ENCODE measurements around the gene ARHGAP21.

ARHGAP21 gene

DNA sequence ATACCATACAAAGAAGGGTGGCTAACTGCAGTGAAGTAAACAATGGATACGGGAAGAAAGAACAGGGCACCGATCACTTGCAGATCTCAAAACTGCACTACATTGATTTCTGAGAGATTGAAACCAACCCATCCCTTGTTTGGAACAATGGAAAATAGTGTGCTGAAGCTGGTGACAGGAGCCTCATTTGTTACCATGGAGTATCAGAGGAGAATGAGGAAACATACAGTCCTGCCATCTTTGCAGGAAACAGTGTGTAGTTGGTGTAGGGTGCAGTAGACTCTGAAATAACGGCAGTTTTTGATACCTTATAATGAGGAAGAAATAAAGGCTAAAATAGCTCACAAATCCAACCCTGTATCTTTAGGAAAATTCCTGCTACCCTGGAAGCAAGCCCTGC lies 118.5 kb downstream of the ARHGAP21 start:
- POLR2A ChIA-PET (ENCODE audit: low non-redundant PET), result no interaction called here
- CTCF ChIA-PET, result no interaction called here
- TF ChIP-seq, protein P1, sequence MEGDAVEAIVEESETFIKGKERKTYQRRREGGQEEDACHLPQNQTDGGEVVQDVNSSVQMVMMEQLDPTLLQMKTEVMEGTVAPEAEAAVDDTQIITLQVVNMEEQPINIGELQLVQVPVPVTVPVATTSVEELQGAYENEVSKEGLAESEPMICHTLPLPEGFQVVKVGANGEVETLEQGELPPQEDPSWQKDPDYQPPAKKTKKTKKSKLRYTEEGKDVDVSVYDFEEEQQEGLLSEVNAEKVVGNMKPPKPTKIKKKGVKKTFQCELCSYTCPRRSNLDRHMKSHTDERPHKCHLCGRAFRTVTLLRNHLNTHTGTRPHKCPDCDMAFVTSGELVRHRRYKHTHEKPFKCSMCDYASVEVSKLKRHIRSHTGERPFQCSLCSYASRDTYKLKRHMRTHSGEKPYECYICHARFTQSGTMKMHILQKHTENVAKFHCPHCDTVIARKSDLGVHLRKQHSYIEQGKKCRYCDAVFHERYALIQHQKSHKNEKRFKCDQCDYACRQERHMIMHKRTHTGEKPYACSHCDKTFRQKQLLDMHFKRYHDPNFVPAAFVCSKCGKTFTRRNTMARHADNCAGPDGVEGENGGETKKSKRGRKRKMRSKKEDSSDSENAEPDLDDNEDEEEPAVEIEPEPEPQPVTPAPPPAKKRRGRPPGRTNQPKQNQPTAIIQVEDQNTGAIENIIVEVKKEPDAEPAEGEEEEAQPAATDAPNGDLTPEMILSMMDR (conservative IDR thresholded peaks at IDR 0.05; ENCODE audit: low read depth), result no peak
- H3K27ac ChIP-seq, result no peak overlapping the region
- DNase-seq (ENCODE audit: low spot score), result no peak

DNA sequence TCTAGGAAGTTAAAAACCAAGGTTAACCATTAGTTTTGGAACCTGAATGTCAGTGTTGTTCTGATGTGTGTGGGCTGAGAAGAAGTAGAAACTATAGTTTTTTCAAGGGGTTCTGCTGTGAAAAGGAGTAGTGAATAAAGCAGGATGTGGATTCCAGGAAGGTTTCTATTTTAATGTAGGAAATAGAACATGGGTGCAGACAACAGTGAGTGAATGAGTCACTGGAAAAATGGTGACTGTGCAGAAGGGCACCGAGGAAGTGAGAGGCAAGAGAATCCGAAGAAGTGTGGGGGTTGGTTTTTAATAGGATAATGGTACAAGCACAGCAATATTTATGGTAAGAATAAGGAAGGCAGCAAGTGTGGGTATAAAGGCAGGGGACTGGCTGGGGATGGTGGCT lies 120.4 kb downstream of the ARHGAP21 start:
- H3K27ac ChIP-seq, result no peak overlapping the region
- ChIA-PET CTCF (no interaction called here), POLR2A (ENCODE audit: low non-redundant PET) (no interaction called here)
- TF ChIP-seq, protein P1 (conservative IDR thresholded peaks at IDR 0.05; ENCODE audit: low read depth), result no peak
- peak; percentile 10 for DNase-seq (ENCODE audit: low spot score)

DNA sequence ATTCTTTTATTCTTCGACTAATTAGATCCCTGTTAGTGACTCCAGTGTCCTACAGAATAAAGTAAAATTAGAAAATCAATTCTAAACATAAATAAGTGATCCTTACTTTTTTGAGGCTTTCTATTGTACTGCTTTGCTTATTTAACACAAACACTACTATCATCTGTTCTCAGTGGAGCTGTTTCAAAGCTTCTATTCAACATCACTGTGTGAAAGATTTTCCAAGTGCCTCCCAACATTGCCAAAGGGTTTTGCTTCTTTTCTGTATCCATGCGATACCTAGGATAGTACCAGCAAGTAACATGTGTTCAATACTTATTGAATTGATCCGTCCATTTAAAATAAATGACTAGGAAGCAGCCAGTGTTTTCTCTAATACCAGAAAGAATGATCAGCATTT lies 125.7 kb downstream of the ARHGAP21 start:
- DNase-seq (ENCODE audit: low spot score), result no peak
- ChIA-PET CTCF (interaction anchor here (0.6 kb wide), 1 partner anchor 392 kb away, joined by 3 read pairs; no protein-coding TSS in a partner anchor), POLR2A (ENCODE audit: low non-redundant PET) (no interaction called here)
- no peak overlapping the region for H3K27ac ChIP-seq
- TF ChIP-seq, protein P1 (conservative IDR thresholded peaks at IDR 0.05; ENCODE audit: low read depth), result no peak

DNA sequence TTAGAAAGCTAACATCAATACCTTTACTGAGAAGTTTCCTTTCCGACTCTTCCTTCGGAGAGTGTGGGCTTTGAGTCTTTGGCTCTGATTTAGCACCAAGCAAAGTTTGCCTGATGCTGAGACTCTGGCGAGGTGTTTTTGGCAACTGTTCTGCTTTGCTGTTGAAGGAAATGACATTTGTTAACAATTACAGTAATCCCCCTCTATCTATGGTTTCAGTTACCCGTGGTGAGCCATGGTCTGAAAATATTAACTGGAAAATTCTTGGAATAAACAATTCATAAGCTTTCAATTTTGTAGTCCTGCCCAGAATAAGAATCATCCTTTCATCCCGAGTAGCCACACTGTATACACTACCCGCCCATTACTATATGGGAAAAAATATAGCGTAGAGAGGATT lies 126.3 kb downstream of the ARHGAP21 start:
- ChIA-PET CTCF (no interaction called here), POLR2A (ENCODE audit: low non-redundant PET) (no interaction called here)
- no peak for DNase-seq (ENCODE audit: low spot score)
- TF ChIP-seq, protein P1 (conservative IDR thresholded peaks at IDR 0.05; ENCODE audit: low read depth), result no peak
- no peak overlapping the region for H3K27ac ChIP-seq

DNA sequence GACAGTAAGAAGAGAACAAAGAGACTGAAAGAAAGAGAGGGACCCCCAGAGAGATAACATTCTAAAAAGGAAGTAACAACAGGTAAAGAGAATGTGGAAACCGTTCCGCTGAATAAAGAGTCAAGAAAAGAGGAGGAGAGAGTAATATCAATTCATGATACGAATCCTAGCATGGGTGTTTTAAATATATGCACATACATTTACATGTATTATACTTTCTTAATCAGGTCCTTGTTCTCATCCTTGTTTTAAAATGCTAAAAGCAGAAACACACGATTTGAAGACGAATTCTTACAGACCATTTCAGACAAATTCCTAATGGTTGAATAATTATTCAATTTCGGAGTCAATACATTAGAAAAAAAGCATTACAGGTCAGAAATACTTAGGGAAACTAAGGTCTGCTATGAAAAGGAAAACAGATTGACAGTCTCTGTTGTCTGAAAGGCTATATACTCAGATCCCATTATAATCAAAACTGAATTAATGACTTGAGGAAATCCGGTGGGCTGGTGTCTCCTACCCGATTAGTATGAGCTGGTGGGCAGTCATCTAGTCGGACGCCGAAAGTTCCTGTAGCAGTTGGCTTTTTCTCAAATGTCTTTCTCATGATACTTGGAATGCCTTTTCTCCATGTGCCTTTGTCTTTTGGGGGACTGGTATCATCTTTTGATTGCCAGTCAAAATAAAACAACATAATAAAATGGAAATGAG lies 127.3 kb downstream of the ARHGAP21 start:
- TF ChIP-seq, protein P1 (conservative IDR thresholded peaks at IDR 0.05; ENCODE audit: low read depth), result no peak
- ChIA-PET POLR2A (ENCODE audit: low non-redundant PET) (no interaction called here), CTCF (no interaction called here)

DNA sequence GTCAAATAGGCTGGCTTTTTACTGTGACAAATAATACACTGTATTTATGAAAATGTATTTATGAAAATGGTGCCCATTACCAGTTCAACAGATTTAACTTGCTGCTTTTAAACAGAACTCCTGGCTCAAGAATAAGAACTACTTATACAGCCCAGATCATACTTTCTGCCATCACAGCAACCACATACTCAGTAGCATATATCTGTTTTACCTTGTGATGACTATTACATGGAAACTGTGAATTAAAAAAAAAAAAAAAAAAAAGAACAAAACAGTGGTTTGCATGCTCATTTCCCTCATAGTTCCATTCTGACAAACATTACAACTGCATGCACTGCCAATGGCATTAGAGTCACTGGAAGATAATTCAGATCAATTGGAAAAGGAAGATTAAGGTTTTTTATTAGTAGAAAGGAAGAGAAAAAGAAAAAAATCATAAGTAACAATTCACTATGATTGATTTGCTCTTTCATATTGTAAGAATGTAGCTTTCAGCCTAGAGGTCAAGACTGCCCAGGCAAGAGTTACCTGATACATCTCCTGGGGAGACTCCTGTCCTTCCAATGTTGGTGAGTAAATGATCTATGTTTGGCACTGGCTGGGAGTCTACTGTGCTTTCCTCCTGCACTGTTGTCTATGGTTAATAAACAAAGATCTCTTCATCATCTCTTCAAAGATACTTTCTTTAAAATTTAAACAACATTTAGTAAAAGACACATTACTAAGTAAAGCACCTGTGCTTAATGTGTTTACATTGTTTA lies 132.8 kb downstream of the ARHGAP21 start:
- ChIA-PET POLR2A (ENCODE audit: low non-redundant PET) (no interaction called here), CTCF (interaction anchor here (0.6 to 0.8 kb wide), 2 partner anchors 12 to 1714 kb away, joined by 3 to 4 read pairs; no protein-coding TSS in a partner anchor)
- DNase-seq (ENCODE audit: low spot score), result no peak
- TF ChIP-seq, protein P1 (conservative IDR thresholded peaks at IDR 0.05; ENCODE audit: low read depth), result no peak
- H3K27ac ChIP-seq, result no peak overlapping the region

More for the DNA sequence above, 127.3 kb downstream of the ARHGAP21 start:
- DNase-seq (ENCODE audit: low spot score), result no peak
- H3K27ac ChIP-seq, result no peak overlapping the region

Measured in RWPE1 (cell line).